ENCODE data around the gene CCDC51.

Gene CCDC51

DNA sequence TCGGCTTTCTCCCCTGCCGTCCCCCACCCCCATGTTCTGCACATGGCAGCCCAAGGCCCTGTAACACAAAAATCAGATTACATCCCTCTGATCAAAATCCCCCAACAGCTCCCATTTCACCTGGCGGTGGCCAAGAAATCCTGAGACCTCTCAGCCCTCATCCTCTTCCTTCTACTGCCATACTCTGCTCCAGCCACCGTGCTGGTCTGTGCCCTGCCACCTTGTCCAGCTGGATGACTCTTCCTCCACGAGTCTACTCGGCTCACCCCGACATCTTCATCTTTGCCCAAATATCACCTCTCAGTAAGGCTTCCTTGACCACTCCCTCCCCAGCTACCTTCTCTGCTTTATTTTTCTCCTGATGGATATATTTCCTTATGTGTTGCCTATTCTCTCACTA lies 3.1 kb downstream of the CCDC51 start:
- H3K4me3 Mint-ChIP-seq, result no peak overlapping the region

DNA sequence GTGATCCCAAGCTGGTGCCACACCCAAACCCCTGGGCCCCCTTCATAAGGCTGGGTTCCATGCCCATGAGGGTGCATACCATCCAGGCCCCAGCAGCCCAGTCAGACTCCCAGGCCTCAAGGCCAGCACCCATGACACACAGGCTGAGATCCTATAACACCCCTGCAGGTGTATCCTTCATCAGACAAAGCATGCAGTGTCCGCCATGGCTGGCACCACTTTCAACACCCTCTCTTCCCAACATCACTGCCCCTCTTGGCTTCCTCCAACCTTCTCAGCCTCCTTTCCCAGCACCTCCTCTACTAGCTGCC lies 3.5 kb downstream of the CCDC51 start:
- no peak overlapping the region for H3K27ac Mint-ChIP-seq (ENCODE audit: low read depth)

More for the DNA sequence above, 3.1 kb downstream of the CCDC51 start:
- peaks cover 22% of the 10 kb centered on the region for H3K36me3 Mint-ChIP-seq (ENCODE audit: insufficient read depth)
- H3K27me3 Mint-ChIP-seq, result no peaks in the 10 kb centered on the region
- H3K27ac Mint-ChIP-seq (ENCODE audit: low read depth), result no peak overlapping the region
- DNase-seq (ENCODE audit: low spot score in 2 of 2) (no peak), ATAC-seq (replicated peaks; ENCODE audit: extremely low read depth, poor library complexity, severe bottlenecking) (no peak)
- H3K9me3 Mint-ChIP-seq, result no peaks in the 10 kb centered on the region
- H3K4me1 Mint-ChIP-seq, result peaks cover 34% of the 10 kb centered on the region

DNA sequence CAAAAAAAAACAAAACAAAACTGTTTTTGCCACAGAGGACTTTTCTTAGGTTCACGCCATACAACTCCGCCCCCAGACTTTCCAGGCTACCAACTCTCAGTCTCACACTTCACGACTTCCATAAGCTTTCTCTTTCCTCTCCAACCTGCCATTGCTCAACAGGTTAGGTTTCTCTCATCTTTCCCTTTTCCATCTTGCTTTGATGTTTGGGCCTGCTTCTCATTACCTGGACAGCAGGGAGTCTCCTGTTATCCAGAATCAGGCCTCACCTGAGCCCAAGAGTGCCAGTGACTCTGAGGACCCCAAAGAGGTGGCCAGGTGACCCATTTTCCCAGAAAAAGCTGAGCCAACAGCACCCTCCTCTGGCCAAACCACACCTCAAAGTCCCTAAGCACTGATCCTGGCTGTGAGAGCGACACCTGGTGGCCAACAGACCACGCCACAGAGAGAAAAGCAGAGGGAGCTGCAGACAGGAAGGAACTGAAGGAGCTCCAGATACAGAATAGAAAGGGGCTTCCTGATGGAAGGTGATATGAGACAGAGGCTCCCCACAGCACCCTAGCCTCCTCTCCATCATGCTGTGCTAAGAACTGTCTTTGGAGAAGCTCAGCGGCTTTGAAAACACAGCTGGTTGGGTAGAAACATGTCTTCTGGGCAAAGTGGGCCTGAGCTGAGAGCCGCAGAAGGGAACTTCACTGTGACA lies 4.0 kb downstream of the CCDC51 start:
- Mint-ChIP-seq H3K9me3 (no peaks in the 10 kb centered on the region), H3K36me3 (ENCODE audit: insufficient read depth) (peaks cover 13% of the 10 kb centered on the region), H3K4me1 (peaks cover 28% of the 10 kb centered on the region), H3K27ac (ENCODE audit: low read depth) (no peak overlapping the region), H3K27me3 (no peaks in the 10 kb centered on the region), H3K4me3 (no peak overlapping the region)
- ATAC-seq (replicated peaks; ENCODE audit: extremely low read depth, poor library complexity, severe bottlenecking) (peak; percentile 29), DNase-seq (ENCODE audit: low spot score in 2 of 2) (peak; percentile 76 to 81)

More for the DNA sequence above, 3.5 kb downstream of the CCDC51 start:
- DNase-seq (ENCODE audit: low spot score in 2 of 2) (no peak), ATAC-seq (replicated peaks; ENCODE audit: extremely low read depth, poor library complexity, severe bottlenecking) (no peak)
- no peaks in the 10 kb centered on the region for H3K27me3 Mint-ChIP-seq
- H3K4me1 Mint-ChIP-seq, result peaks cover 30% of the 10 kb centered on the region
- H3K36me3 Mint-ChIP-seq (ENCODE audit: insufficient read depth), result peaks cover 18% of the 10 kb centered on the region
- H3K9me3 Mint-ChIP-seq, result no peaks in the 10 kb centered on the region
- no peak overlapping the region for H3K4me3 Mint-ChIP-seq

DNA sequence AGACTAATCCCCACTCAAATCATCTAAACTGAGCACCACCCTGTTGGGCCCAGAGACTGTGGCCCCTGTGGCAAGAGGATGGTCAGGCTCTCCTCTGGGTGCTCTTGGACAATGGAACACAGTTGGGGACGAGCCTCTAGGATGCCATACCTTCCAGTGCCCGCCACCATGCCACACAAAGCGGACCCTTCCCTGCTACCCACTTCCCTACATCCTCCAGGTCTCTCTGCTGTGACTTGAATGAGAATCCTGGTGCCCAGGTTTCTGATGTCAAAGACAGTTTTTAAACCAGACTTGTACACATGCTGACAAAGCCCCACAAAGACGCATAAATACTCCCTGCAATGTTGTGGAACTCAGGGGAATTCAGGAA lies 4.7 kb downstream of the CCDC51 start:
- Mint-ChIP-seq H3K4me3 (no peak overlapping the region), H3K9me3 (no peaks in the 10 kb centered on the region), H3K27ac (ENCODE audit: low read depth) (no peak overlapping the region), H3K4me1 (peaks cover 27% of the 10 kb centered on the region), H3K36me3 (ENCODE audit: insufficient read depth) (peaks cover 6% of the 10 kb centered on the region), H3K27me3 (no peaks in the 10 kb centered on the region)
- ATAC-seq (replicated peaks; ENCODE audit: extremely low read depth, poor library complexity, severe bottlenecking), result no peak
- no peak for DNase-seq (ENCODE audit: low spot score in 2 of 2)

DNA sequence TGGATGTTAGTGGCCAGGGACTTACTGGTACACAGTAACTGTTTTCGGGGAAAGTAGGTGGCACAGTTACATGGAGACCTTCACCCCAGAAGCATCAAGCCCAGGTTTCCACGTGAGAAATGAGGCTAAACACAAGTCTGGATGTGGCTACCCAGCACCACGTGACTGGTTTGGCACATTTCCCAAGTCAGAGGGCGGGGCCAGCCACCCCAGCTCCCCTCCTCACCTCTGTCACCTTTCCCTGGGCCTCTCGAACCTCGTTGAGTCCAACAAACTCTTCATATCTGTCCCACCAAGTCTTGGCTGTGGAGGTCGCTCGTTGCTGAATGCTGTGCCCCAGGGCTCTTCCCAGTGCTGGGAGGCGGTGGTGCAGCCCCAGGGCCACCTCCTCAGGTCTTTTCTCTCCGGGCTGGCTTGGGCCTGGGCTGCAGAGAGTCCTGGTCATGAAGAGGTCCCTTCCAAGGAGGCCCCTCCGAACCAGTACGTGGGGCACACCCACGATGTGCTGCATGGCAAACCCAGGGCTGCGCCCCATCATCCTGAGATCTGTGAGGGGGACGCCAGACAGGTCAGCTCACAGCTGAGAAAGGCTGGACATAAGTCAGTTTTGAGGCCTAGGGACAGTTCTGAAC lies 5.2 kb downstream of the CCDC51 start:
- Mint-ChIP-seq H3K27ac (ENCODE audit: low read depth) (no peak overlapping the region), H3K36me3 (ENCODE audit: insufficient read depth) (peaks cover 4% of the 10 kb centered on the region)
- no peak for ATAC-seq (replicated peaks; ENCODE audit: extremely low read depth, poor library complexity, severe bottlenecking)

DNA sequence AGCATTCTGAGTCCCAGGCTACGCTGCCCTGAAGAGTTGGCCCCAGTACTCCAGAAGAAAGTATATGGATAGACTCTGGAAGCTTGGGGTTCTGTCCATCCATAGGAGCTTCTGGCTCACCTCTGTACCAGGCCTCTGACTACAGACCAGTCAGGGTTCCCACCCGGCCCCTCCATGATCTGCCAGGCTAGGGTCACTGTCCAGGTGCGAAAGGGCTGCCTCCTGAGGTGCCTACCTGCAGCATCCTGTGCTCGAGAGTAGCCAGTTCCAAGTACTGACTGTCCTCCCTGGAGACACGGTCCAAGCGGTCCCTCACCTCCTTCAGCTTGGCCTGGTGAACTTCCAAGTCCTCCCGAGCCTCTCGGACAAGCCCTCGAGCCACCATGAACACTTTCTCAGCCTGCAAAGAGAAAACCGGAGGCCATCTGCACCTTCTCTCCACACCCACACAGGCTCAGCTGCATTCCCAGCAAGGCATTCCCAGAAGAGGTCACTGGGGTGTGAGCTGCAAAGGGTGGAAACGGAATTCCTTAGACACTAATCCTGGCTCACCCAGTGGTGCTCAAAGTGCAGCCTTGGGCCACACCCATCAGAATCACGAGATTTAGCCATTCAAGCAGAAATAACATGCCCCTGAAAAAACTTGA lies 6.3 kb downstream of the CCDC51 start:
- no peaks in the 10 kb centered on the region for H3K27me3 Mint-ChIP-seq
- no peak for DNase-seq (ENCODE audit: low spot score in 2 of 2)

More for the DNA sequence above, 5.2 kb downstream of the CCDC51 start:
- Mint-ChIP-seq H3K4me3 (no peak overlapping the region), H3K9me3 (no peaks in the 10 kb centered on the region), H3K27me3 (no peaks in the 10 kb centered on the region), H3K4me1 (peaks cover 27% of the 10 kb centered on the region)
- no peak for DNase-seq (ENCODE audit: low spot score in 2 of 2)

DNA sequence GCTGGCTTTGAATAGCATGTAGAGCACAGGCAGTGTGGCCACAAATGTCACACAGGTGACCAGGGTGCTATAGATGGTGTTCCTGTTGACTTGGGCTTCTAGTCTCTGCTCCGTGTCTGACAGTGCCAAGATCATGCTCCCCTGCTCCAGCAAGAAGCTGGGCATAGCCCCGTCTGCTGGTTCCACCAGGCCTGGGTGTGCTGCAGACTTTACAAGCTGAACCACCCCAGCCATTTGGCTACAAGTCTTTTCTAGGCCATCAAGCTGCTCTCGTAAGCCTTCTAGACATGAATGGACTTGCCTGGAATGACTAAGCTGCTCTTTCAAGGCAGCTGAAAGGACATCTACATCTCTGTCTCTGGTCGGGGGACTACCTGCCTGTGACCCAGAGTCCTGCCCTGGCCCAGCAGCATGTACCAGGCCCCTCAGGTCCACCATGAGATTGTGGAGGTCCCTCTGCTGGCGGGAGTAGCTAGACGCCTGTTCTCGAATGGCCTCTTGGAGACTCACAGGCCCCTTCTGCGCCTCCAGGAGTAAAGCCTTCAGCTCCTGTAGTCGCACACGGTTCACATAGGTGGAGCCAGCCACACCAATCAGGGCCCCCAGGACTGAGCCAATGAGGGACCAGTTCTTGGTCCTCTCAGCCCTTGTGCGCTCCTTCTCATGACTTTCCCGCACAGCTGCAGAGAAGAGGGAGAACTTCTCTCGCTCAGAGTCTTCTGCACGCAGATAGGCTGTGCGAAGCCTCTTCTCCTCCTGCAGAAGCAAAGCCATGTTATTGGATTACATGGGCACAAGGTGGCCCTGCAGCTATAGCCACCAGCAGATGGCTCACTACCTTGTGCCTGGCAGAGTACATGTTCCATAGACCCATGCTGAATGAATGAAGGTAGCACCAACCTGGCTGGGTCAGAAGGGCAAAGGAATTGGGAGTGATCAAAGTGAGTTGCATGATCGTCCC lies 7.2 kb downstream of the CCDC51 start:
- Mint-ChIP-seq H3K27me3 (no peaks in the 10 kb centered on the region), H3K4me3 (no peak overlapping the region), H3K9me3 (no peaks in the 10 kb centered on the region), H3K36me3 (ENCODE audit: insufficient read depth) (peaks cover 2% of the 10 kb centered on the region), H3K4me1 (peaks cover 21% of the 10 kb centered on the region), H3K27ac (ENCODE audit: low read depth) (no peak overlapping the region)
- DNase-seq (ENCODE audit: low spot score in 2 of 2), result no peak
- no peak for ATAC-seq (replicated peaks; ENCODE audit: extremely low read depth, poor library complexity, severe bottlenecking)

More for the DNA sequence above, 6.3 kb downstream of the CCDC51 start:
- H3K4me1 Mint-ChIP-seq, result peaks cover 26% of the 10 kb centered on the region
- H3K4me3 Mint-ChIP-seq, result no peak overlapping the region
- H3K36me3 Mint-ChIP-seq (ENCODE audit: insufficient read depth), result peaks cover 2% of the 10 kb centered on the region
- ATAC-seq (replicated peaks; ENCODE audit: extremely low read depth, poor library complexity, severe bottlenecking), result no peak
- no peak overlapping the region for H3K27ac Mint-ChIP-seq (ENCODE audit: low read depth)
- no peaks in the 10 kb centered on the region for H3K9me3 Mint-ChIP-seq

DNA sequence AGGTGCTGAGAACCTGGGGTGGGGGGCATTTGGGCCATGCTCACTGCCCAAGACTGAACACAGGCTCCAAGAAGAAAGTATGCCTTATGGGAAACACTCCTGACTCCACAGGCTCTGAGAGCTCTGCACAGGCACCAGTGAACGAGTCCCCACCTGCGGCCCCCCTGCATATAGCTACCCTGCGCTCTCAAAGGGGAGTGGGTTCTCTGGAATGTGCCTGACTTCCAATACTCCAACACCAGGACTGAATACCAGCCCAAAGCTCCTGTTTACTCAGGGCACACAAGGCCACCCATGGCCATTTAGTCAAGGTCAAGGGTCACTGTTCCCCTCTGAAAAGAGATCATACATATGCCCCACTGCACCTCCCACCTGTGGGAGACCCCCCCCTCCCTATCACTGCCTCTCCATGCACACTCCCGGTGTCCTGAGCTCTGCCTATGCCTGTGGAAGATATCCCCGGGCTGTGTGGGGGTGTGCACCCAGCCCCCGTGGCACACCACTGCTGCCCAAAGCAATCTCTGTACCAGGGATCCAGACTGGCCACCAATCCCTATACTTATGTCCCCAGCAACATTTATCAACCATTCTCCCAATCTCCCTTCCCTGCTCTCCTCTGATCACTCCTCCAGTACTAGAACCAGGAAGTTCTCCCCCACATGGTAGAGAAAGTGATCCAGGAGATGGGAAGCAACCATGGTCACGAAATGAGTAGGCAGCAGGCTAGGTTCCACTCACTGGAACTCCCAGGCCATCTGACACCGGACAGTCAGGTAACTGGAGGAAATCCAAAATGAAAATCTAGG lies 8.5 kb downstream of the CCDC51 start:
- no peaks in the 10 kb centered on the region for H3K27me3 Mint-ChIP-seq
- peaks cover 18% of the 10 kb centered on the region for H3K4me1 Mint-ChIP-seq
- no peak overlapping the region for H3K27ac Mint-ChIP-seq (ENCODE audit: low read depth)
- H3K4me3 Mint-ChIP-seq, result peak overlapping the region; percentile 84
- DNase-seq (ENCODE audit: low spot score in 2 of 2) (no peak), ATAC-seq (replicated peaks; ENCODE audit: extremely low read depth, poor library complexity, severe bottlenecking) (no peak)
- peaks cover 2% of the 10 kb centered on the region for H3K36me3 Mint-ChIP-seq (ENCODE audit: insufficient read depth)
- no peaks in the 10 kb centered on the region for H3K9me3 Mint-ChIP-seq

DNA sequence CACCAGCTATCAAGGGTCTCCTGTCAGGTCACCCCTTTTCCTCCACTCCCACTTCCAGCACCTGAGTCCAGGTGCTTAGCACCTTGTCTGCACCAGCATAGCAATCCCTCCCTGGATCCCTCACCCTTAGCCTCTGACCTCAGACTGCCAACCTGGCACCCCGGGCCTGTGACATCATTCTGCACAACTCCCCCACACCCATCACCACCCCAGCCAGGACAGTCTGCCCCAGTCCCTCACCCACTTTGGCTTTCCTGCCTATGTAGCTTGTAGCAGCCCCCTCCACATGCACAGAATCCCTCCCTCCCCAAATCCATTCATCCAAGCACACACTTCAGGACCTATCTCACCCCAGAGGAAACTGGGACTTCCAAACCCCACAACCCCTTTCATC lies 9.2 kb downstream of the CCDC51 start:
- Mint-ChIP-seq H3K27me3 (no peaks in the 10 kb centered on the region), H3K4me1 (peaks cover 18% of the 10 kb centered on the region), H3K9me3 (no peaks in the 10 kb centered on the region), H3K36me3 (ENCODE audit: insufficient read depth) (peaks cover 2% of the 10 kb centered on the region), H3K4me3 (peak overlapping the region; percentile 84), H3K27ac (ENCODE audit: low read depth) (no peak overlapping the region)
- DNase-seq (ENCODE audit: low spot score in 2 of 2) (no peak), ATAC-seq (replicated peaks; ENCODE audit: extremely low read depth, poor library complexity, severe bottlenecking) (no peak)

DNA sequence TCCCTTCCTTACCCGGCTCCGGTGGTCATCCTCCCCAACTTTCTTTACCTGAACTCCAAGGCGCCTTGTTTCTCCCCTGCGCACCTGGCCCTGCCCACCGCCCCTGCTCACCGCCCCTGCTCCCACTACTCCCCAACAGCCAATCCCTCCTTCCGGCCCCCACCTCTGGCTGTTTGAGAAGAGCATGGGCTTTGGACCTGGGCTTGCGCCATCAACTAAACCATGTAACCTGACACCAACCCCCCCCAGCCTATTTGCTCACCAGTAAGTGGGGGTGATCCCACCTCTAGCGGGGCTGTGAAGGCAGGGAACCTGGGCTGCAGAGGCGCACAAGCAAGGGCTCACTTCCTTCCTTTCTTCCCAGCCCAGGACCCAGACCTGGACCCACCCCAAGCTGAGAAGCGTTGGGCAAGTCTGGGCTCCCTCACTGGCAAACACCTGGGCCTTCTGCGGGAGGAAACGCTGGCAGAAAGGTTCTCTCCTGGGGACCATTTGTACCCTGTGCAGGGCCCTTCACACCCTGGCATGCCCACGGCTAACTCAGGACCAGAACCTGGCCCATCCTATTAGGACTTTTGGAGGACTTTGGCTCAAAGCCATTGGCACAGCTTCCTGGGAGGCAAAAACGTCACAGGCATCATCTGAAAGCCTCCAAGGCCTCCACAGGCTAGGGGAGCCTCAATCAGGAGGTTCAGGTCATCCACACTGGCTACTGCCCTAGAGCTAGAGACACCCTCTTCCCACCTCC lies 9.8 kb downstream of the CCDC51 start, which contains the start of gene PLXNB1:
TSS of gene PLXNB1 (minus strand) at position 127 of the 748 bp plus-strand sequence. CDS start 5,475 bp downstream, outside the sequence.
- H3K27me3 Mint-ChIP-seq, result no peaks in the 10 kb centered on the region
- H3K9me3 Mint-ChIP-seq, result no peaks in the 10 kb centered on the region
- H3K4me3 Mint-ChIP-seq, result peak within 1 kb of the TSS; percentile 84
- peaks cover 18% of the 10 kb centered on the region for H3K4me1 Mint-ChIP-seq
- H3K27ac Mint-ChIP-seq (ENCODE audit: low read depth), result peak within 1 kb of the TSS; percentile 32
- H3K36me3 Mint-ChIP-seq (ENCODE audit: insufficient read depth), result peaks cover 2% of the 10 kb centered on the region
- ATAC-seq (replicated peaks; ENCODE audit: extremely low read depth, poor library complexity, severe bottlenecking) (no peak), DNase-seq (ENCODE audit: low spot score in 2 of 2) (no peak)

DNA sequence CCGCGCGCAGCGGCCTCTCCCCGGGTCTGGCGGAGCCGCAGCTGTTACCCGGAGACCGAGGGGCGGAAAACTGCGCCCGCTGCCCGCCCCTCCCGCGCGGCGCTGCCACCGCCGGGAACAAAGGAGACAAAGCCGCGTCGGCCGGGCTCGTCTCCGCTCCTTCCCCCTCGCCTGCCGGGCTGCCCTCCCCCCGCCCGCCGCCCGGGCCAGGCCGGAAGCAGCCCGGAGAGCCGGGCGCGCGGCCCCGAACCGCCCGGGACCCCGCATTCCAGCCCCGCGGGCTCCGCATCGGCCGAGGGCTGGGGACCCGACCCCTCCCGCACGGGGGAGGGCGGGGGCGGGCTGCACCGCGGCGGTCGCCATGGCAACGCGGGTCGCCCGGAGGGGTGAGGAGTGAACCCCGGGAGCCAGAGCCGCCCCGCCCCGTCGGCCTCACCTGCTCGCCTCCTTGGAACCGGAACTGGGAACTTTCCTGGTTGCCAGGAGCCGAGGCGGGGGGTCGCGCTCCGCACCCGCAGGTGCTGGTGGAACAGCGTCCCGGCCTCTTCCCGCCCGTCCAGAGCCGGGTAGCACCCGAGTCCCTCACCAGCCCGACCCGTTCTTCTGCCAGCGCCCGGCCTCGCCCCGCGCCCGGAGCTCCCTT lies 10.5 kb downstream of the CCDC51 start:
- ATAC-seq (replicated peaks; ENCODE audit: extremely low read depth, poor library complexity, severe bottlenecking) (peak; percentile 61), DNase-seq (ENCODE audit: low spot score in 2 of 2) (peak; percentile 31 to 35)
- Mint-ChIP-seq H3K4me3 (peak overlapping the region; percentile 84), H3K27ac (ENCODE audit: low read depth) (peak overlapping the region; percentile 32), H3K4me1 (peaks cover 13% of the 10 kb centered on the region), H3K36me3 (ENCODE audit: insufficient read depth) (peaks cover 4% of the 10 kb centered on the region), H3K9me3 (no peaks in the 10 kb centered on the region), H3K27me3 (no peaks in the 10 kb centered on the region)

All from central memory CD8-positive, alpha-beta T cell (primary cell).